NT2/D1 (cell line): Measurements from ENCODE around the gene ATP2A2.

Experiments
- SUZ12 ChIP-seq: IDR thresholded peaks from 2 replicates; pipeline ENCODE4 v1.6.1; 2011; ENCODE audit not compliant: insufficient read length, insufficient read depth; ENCODE audit errors: extremely low read depth
- YY1 ChIP-seq: IDR thresholded peaks from 2 replicates; pipeline ENCODE4 v1.6.1; 2011; ENCODE audit not compliant: insufficient read length, insufficient read depth
- ZNF274 ChIP-seq: IDR thresholded peaks from 2 replicates; pipeline ENCODE4 v1.6.1; 2011; ENCODE audit warnings: mild to moderate bottlenecking, low read depth, low read length

- TF ChIP-seq ZNF274 (no peak), SUZ12 (no peak), YY1 (no peak)
Measured at GRCh38 chr12:110329710-110330109, 48.7 kb downstream of the ATP2A2 start.
